ENCODE data around the gene ATP6V1A. TPM values are rescaled to one million over a fixed set of nuclear protein-coding genes. Genes with fewer than 3 reads are reported as not detected.

Gene ATP6V1A
- total RNA-seq (2014; rRNA removed) = 54.8 and 59.2 TPM in 2 replicates
- polyA plus RNA-seq (2012) = 21.6 TPM

DNA sequence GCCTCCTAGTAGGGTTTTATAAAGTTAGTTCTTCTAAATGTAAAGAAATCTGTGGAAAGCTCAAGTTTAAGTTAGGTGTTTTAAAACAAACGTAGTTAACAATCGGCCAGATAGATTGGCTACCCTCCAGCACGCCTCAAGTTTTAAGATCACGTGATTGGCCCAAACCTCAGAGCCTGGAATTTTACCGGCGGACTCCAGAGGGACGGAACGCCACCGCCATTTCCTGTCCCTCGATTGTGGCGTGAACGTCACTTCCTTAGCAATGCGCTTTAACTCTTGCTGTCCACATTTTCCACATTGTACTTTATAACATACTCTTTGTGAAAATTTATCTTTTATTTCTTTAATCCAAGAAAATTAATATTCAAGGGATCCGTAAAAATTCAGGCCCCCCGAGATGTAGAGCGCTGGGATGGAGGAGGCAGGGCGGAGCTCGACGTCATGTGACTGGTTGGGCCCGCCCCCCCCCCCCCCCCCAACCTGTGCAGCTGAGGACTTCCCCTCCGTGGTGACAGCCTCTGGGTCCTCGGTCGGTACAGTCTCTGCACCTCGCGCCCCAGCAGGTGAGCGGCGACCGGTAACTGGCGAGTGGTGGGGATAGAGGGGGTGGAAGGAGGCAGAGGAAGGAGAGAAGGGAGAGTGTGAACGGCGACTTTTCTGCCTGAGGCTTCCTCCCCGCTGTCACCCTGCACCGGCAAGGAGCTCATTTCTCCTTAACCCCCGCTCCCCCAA, at the start of gene ATP6V1A:
TSS of gene ATP6V1A (plus strand) at position 488 of the 735 bp plus-strand sequence. CDS start 31,719 bp downstream, outside the sequence.
- peak; percentile 94 for DNase-seq (ENCODE audit: low read depth)

DNA sequence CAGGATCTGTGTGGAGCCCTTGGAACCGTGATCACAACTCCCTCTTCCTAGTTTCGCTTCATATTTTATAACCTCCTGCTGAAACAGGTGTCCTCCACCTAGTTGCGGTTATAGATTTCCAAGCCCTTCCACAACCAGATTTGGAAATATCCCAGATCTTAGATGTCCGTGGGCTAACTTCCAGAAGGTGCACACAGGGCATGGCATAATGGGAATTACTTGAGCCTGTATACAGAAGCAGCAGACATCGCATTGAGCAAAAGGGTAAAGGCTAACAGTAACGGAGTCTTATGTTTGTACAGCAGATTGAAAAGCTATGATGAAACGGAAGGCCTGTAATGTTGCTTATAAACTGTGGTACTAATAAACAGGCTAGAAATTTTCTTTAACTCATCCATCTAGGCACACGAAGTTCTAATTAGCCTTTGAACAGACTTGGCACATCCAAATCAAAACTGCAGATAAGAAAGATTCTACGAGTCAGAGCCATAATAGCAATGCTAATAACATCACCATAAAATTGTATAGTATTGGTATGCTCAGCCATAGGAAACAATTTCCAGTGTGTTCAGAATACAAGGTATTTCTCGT, 49.2 kb upstream of the ATP6V1A start:
- DNase-seq (ENCODE audit: low read depth) = no peak

DNA sequence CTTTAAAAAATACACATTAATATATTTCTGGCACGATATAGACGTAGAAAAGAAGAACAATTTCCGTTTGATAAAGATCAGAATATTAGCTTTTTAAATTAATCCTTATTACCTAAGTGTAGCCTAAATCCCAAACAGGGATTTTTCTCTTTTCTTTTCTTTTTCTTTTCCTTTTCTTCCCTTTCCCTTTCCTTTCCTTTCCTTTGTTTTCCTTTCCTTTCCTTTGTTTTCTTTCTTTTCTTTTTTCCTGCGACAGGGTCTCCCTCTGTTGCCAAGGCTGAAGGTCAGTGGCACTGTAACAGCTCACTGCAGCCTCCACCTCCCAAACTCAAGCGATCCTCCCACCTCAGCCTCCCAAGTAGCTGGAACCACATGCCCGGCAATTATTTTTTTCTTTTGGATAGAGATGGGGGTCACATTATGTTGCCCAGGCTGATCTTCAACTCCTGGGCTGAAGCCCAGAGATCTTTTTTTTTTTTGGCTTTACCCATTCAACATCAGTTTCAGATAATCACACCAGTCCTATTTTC, 48.6 kb upstream of the ATP6V1A start:
- no peak for DNase-seq (ENCODE audit: low read depth)

DNA sequence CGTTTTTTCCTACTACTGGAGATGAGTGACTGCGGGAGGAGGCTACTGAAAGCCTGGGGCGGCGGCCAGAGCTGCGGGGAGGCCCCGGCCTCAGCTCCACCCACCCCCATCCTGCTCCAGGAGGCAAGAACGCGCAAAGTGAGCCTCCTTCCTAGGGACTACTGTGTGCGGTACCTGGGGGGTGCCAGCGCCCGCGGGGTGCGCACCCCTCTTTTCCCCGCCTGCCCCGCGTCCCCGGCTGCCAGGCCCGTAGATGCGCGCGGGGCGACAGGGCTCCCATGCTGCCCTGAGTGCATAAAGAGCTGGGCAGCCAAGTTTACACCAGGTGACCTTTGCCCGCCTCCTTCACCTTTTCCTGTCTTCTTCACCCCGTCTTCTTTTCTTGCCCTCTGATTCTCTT, 47.9 kb upstream of the ATP6V1A start:
- no peak for DNase-seq (ENCODE audit: low read depth)

DNA sequence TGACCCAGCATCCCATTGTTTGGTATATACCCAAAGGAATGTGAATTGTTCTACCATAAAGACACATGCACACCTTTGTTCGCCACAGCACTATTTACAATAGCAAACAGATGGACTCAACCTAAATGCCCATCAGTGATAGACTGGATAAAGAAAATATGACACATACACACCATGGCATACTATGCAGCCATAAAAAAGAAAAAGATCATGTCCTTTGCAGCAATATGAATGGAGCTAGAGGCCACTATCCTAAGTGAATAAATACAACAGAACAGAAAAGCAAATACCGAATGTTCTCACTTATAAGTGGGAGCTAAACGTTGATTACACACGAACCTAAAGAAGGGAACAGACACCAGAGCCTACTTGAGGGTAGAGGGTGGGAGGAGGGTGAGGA, 39.0 kb upstream of the ATP6V1A start:
- no peak for DNase-seq (ENCODE audit: low read depth)

DNA sequence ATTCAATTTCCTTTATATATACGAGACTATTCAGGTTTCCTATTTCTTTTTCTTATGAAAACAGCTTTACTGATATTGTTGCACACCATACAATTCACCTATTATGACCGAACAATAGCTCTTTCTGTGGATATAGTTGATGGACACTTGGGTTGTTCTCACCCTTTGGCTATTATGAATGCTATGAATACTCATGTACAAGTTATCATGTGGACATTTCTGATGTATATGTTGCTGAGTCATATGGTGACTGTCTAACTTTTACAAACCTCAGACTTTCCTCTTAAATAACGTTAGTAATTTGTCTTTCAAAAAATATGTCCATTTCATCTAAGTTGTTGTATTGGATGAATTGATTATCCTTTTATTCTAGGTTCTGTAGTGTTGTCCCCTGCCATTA, 34.7 kb upstream of the ATP6V1A start:
- no peak for DNase-seq (ENCODE audit: low read depth)

DNA sequence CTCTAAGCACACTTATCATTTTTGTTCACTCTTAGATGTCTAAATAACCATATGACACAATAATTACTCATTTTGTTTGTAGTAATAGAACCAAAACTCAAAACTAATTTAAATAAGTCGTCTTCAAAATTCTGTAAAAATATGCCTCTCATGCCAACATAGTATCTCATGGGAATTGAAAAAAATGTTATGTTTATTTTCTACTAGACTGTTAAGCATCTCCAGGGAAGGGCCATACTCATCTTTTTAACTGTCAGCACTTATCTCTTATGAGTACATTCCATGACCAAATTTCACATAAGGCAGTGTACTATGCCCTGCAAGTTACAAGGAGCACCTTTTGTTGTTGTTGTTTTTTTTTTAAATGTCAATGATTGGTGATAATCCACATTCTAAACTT, 32.1 kb upstream of the ATP6V1A start:
- peak; percentile 22 for DNase-seq (ENCODE audit: low read depth)

DNA sequence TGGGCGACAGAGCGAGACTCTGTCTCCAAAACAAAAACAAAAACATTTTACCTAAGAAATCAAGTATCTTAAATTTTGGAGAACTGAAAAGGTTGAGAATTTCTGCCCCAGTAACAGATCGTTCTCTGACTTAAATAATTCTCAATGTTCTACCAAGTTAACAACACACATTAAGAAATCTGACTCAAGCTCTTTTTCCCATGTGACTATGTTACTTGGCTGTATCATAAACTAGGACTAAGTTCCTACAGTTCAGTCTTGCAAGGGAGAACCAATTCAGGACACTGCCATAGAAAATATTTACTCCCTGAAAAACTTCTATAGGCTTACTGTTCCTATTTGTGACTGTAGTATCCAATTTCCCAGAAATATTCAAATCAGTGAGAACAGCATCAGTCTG, 29.5 kb upstream of the ATP6V1A start:
- DNase-seq (ENCODE audit: low read depth) = no peak

DNA sequence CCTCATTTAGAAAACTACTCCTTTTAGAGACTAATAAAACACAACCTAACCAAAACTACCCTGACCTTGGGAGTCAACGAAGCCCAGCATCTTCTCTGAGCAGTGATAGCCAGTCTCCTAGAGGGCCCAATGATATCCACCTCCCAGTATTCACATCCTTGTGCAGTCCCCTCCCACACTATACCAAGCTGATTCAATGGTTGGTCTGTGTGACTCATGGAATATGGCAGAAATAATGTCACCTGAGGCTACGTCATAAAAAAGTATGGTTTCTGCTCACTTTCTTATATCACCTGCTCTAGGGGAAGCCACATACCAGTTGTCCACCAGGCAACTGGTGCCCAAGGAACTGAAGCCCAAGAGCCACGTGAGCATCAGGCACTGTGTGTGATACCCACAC, 29.0 kb upstream of the ATP6V1A start:
- no peak for DNase-seq (ENCODE audit: low read depth)

DNA sequence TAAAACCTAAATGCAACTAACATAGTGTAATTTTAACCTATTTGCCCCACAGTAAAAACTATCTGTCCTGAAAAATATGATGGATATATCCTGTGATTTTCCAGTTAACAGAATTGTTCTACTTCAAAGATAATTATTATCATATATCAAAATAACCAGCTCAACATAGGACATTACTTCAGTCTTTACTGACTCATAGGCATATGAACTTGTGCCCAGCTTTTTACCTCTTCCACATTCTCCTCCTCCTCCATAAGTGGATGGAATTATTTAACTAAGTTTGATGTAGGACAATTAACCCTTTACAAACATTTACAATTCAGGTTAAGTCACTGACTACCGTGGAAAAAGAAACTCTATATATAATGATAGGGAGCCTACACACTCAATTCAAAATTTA, 27.5 kb upstream of the ATP6V1A start:
- DNase-seq (ENCODE audit: low read depth) = no peak

DNA sequence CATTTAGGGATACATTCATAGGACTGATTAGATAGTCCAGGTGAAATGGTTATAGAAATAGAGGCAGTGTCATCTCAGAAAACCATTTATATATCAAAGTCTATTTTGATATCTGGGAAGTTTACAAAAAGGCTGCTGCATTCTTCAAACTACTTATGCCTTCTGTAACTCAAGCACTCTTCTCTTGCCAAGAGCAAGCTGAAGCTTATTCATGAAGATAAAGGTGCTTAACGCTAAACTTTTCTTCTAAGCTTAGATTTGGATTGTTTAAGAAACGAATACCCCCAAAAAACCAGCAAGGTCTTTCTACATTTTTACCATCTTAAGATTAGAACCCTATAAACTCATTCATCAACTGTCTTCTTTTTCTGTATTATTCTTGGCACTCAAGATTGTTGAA, 27.1 kb upstream of the ATP6V1A start:
- DNase-seq (ENCODE audit: low read depth) = no peak

DNA sequence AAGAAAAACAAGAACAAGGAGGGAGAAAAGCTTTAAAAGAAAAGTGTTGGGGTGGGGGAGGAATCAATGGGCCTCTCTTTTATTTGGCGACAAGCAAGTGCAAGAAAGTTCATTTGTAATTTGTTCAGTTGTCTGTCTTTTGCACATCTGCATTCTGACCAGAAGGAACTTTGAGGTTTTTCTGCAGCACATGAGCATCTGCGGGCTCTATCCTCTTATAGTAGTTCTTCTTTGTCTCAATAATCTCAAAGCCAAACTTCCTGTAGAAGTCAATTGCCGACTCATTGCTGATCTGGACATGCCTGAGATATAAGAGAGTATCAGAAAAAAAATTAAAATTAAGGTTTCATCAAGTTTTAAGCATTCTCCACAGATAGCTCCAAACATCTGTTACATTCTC, 25.2 kb upstream of the ATP6V1A start:
- no peak for DNase-seq (ENCODE audit: low read depth)

DNA sequence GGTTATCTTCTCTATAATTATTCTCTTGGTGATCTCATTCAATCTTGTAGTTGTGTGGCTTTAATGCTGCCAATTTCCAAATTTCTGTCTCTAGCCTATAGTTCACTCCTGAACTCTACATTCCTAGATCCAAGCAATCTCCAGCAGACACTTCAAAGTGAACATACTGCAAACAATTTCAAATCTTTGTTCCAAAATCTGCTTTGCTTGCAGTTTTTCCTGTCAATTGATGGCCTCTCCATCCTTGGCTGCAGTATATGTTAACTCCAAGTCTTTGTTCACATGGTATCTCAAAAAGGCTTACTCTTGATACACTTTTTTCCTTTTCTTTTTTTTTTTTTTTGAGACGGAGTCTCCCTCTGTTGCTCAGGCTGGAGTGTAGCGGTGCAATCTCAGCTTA, 18.2 kb upstream of the ATP6V1A start:
- DNase-seq (ENCODE audit: low read depth) = no peak

DNA sequence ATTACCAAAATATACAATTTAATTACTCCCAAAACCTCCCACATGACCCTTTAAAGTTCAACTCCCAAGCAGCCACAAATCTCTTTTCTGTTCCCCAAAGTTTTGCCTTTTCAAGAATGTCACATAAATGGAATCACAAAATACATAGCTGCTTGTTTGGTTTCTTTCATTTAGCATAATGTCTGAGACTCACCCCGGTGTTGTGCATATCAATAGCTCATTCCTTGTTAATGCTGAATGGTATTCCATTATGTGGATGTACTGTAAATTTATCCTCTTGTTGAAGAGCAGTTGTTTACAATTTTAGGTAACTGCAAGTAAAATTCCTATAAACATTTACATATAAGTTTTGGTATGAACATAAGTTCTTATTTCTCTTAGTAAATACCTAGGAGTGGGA, 16.3 kb upstream of the ATP6V1A start:
- no peak for DNase-seq (ENCODE audit: low read depth)

DNA sequence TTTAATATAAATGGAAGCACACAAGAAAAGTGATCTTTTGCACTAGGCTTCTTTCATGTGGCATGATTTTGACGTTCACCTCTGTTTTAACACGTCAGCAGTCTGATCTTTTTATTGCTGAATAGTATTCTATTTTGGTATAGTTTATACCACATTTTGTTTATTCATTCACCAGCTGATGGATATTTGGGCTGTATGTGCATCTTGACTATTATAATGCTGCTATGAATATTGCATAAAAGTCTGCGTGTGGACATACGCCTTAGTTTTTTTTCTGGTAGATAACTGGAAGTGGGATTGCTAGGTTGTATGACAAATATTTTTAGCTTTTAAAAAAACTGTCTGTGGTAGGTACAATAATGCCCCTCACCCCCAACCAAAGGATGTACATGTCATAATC, 15.1 kb upstream of the ATP6V1A start:
- no peak for DNase-seq (ENCODE audit: low read depth)

DNA sequence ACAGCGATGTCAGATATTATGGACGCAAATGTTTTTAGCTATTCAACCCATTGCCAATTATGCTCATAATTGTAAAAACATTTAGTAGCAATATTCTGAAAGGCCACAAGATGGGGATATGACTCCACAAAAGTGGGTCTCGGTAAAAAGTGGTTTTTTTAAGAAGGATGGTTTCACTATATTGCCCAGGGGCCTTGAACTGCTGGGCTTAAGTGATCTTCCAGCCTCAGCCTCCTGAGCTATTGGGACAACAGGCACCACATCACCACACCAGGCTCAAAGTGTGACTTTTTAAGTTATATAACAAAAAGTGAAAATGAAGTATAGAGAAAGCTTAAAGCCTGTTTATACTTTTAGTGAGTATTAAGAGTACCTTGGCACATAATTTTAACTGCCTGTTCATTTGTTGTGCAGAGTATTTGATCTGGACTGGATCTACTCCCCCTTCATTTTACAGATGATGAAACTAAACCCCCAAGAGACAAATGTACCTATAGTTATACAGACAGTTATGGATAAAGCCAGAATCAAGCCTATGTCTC, 10.2 kb upstream of the ATP6V1A start:
- peak; percentile 62 for DNase-seq (ENCODE audit: low read depth)

DNA sequence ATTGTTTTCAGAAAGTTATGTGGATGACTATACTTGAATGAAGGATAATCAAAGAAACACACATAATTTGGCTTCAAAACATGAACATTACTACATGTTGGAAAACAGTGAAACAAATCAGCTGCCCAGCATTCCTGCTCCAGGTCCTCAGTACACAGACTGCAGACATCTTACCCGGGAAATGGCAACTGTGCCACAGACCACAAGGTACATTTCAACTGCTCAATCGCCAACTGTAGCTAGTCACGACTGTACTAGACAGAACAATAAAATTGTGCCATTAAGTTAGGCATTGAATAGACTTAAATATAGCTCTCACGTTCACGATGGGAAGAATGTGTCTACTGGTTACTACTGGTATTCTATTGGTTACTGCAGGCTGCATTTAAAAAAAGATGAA, 5.7 kb upstream of the ATP6V1A start:
- DNase-seq (ENCODE audit: low read depth) = peak; percentile 29

DNA sequence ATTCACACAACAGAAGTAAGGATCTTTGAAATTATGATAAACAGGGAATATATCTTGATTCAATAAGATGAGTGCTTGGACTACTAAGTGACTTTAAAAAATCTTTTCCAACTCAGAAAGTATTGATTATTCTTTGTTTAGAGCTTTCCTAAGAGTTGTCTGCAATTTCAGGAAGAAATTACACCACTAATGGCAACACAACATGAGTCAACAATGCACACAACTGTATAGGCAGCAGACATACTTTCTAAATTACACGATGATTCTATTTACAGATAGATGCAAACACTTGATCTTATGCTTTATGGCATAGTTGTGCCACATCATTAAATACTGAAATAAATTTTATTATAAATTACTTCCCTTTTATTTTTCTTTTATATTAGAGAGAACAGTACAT, 5.2 kb upstream of the ATP6V1A start:
- DNase-seq (ENCODE audit: low read depth) = no peak

DNA sequence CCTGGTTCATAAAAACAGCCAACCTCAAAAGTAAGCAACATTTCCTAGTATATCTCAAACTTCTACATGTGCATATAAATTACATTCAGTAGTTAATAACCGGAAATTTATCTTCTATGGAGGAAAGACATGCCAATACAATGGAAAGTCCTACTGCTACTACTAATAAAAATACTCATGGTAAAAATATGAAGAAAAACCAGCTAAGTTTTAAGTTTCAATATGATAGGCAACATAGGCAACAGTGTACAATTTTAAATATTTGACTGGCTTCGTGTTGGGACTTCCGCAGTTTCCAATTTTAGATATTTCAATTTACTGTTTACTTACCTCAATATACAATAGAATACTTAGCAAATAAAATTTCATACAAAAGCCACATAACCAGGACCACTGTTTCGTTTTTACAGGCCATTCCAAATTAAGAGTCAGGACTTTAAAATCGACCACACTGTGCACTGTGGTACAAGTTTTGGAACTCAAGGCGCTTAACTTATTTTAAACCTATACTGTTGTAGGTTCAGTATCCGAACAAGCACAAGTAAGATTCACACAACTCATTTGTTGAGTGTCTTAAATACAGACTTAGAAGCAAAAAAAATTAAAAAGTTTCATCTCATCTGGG, 3.7 kb upstream of the ATP6V1A start:
- no peak for DNase-seq (ENCODE audit: low read depth)

DNA sequence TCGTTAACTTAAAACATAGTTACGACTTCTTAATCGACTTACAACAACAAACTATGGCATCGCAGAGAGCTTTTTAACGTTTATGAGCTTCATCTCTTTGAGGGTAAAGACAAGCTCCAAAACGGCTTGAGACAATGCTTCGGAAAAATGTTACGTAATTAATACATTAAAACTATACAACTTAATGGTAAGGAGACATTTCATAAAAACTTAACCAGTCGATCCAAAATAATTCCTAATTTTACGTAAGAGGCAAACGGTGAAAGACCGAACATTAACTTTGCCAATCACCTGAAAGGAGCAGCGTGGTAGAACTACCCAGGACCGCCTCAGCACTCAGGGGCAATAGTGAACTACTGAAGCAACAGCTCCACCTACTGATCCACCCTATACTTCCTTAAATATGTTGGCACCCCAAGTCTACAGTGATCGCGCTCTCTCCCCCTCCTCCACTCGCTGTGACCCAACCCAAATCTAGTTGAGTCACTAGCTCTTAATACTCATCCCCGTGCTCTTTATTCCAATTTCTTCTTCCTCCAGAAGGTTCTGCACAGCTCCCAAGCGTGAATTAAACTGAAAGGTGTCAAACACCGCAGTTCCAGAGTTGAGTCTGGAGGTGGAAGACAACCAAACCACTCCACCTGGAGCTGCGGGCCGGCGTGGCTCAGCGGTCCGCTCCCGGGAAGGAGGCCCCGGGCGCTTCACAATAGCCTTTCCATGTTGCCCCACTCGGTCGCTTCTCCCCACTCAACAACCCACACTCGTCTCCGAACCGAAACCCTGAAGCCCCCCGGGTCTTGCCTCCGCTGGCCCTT, 1.7 kb upstream of the ATP6V1A start:
- peak; percentile 89 for DNase-seq (ENCODE audit: low read depth)

DNA sequence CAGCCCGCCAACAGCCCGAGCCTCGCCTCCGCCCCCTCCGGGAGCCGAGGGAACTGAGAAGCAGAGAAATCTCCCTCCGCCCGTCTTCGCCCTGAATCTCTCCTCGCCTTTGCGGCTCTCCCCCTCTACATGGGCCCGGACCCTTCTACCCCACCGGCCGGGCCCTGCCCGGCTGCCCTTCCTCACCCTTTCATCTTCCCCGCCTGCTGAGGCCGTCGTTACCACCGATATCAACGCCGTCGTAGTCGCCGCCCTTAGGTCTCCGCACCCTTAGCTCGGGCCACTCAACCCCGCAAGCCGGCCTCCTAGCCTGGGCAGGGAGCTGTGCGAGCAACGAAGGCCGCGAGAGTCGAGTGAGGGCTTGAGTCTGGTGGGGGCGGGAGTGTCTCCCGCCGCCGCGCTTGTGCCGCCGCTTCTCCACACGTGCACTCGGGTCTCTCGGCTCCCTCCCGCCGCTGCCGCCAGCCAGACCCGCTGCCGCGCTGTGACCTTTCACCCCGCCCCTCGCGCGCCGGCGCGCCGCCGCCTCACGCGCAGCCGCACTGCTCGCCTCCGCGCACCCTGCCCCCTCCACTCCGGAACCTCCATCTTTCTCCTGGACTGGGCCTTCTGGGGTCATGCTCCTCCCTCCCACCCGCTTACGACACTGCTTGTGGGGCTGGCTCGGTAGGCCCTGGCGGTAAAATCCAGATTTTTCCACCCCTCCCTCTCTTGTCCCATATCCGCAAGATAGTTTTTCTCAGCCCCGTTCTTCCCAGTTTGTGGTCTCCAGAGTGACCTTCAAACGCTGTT, 883 bp upstream of the ATP6V1A start, which contains the start of gene NAA50:
TSS of gene NAA50 (minus strand) at position 494 of the 792 bp plus-strand sequence. CDS start at position 194, 300 bp downstream.
- peak; percentile 93 for DNase-seq (ENCODE audit: low read depth)
